H9 (cell line): ENCODE measurements around the gene AQP12A. TPM values are rescaled to one million over a fixed set of nuclear protein-coding genes. Genes with fewer than 3 reads are reported as not detected.

Experiments used
- DNase-seq: peaks from one replicate; pipeline ENCODE4 v3.0.0-alpha.2; 2017
- H2AFZ ChIP-seq: one replicate; pipeline ENCODE4 v1.6.1; 2013; ENCODE audit warnings: mild to moderate bottlenecking, low read length, control low read depth, moderate library complexity
- H2AK5ac ChIP-seq: 2 replicates; pipeline ENCODE4 v1.6.1; 2013; ENCODE audit warnings: low read length, control low read depth, mixed read lengths; ENCODE audit not compliant: insufficient read length
- H2BK120ac ChIP-seq: one replicate; pipeline ENCODE4 v1.6.1; 2013; ENCODE audit warnings: low read depth, mild to moderate bottlenecking, low read length, control low read depth, inconsistent platforms; ENCODE audit not compliant: poor library complexity, severe bottlenecking
- H2BK12ac ChIP-seq: 2 replicates; pipeline ENCODE4 v1.6.1; 2013; ENCODE audit warnings: low read length, control low read depth, mixed read lengths, low read depth; ENCODE audit not compliant: insufficient read length
- H2BK15ac ChIP-seq: 2 replicates; pipeline ENCODE4 v1.6.1; 2013; ENCODE audit warnings: low read depth, low read length, control low read depth
- H2BK20ac ChIP-seq: one replicate; pipeline ENCODE4 v1.6.1; 2013; ENCODE audit warnings: low read depth, mild to moderate bottlenecking, low read length, control low read depth, inconsistent platforms; ENCODE audit not compliant: poor library complexity, severe bottlenecking
- H2BK5ac ChIP-seq: 2 replicates; pipeline ENCODE4 v1.6.1; 2013; ENCODE audit warnings: low read length, control low read depth, mixed read lengths; ENCODE audit not compliant: insufficient read length
- H3K14ac ChIP-seq: 2 replicates; pipeline ENCODE4 v1.6.1; 2013; ENCODE audit warnings: low read length, control low read depth; ENCODE audit not compliant: insufficient read depth
- H3K18ac ChIP-seq: 2 replicates; pipeline ENCODE4 v1.6.1; 2013; ENCODE audit warnings: low read depth, mild to moderate bottlenecking, mixed read lengths, low read length, control low read depth; ENCODE audit not compliant: insufficient read length
- H3K23ac ChIP-seq: 2 replicates; pipeline ENCODE4 v1.6.1; 2013; ENCODE audit warnings: low read length, control low read depth, mixed read lengths, low read depth; ENCODE audit not compliant: insufficient read length
- H3K23me2 ChIP-seq: 2 replicates; pipeline ENCODE4 v1.6.1; 2013; ENCODE audit warnings: low read depth, mild to moderate bottlenecking, mixed read lengths, low read length, control low read depth; ENCODE audit not compliant: insufficient read length, poor library complexity, severe bottlenecking
- H3K27ac ChIP-seq: 2 replicates; pipeline ENCODE4 v1.5.1; 2013; ENCODE audit warnings: low read length, control low read depth, mixed read lengths, low read depth; ENCODE audit not compliant: insufficient read length
- H3K27me3 ChIP-seq: 2 replicates; pipeline ENCODE4 v1.6.1; 2013; ENCODE audit warnings: low read length, control low read depth, inconsistent platforms; ENCODE audit not compliant: insufficient read depth
- H3K4ac ChIP-seq: 2 replicates; pipeline ENCODE4 v1.6.1; 2013; ENCODE audit warnings: low read depth, mild to moderate bottlenecking, control low read depth, inconsistent platforms, low read length, moderate library complexity
- H3K4me1 ChIP-seq: 2 replicates; pipeline ENCODE4 v1.6.1; 2013; ENCODE audit warnings: low read length, control low read depth, inconsistent platforms; ENCODE audit not compliant: insufficient read depth
- H3K4me2 ChIP-seq: 2 replicates; pipeline ENCODE4 v1.6.1; 2013; ENCODE audit warnings: low read length, control low read depth, mixed read lengths; ENCODE audit not compliant: insufficient read length, insufficient read depth
- H3K56ac ChIP-seq: 2 replicates; pipeline ENCODE4 v1.6.1; 2013; ENCODE audit warnings: low read depth, mild to moderate bottlenecking, mixed read lengths, low read length, control low read depth; ENCODE audit not compliant: insufficient read length
- H3K79me1 ChIP-seq: 2 replicates; pipeline ENCODE4 v1.6.1; 2013; ENCODE audit warnings: low read depth, mild to moderate bottlenecking, moderate library complexity, low read length, control low read depth, inconsistent platforms; ENCODE audit not compliant: insufficient read depth, poor library complexity, severe bottlenecking
- H3K79me2 ChIP-seq: 2 replicates; pipeline ENCODE4 v1.6.1; 2013; ENCODE audit warnings: low read length, control low read depth, inconsistent platforms; ENCODE audit not compliant: insufficient read depth
- H3K9ac ChIP-seq: 2 replicates; pipeline ENCODE4 v1.6.1; 2013; ENCODE audit warnings: low read length, control low read depth, mixed read lengths; ENCODE audit not compliant: insufficient read length; ENCODE audit errors: extremely low read depth
- H3K9me3 ChIP-seq: one replicate; pipeline ENCODE4 v1.6.1; 2013; ENCODE audit warnings: low read depth, low read length, inconsistent platforms; ENCODE audit not compliant: control insufficient read depth
- H3T11ph ChIP-seq: one replicate; pipeline ENCODE4 v1.6.1; 2013; ENCODE audit warnings: mild to moderate bottlenecking, low read length, control low read depth, inconsistent platforms
- H4K20me1 ChIP-seq: one replicate; pipeline ENCODE4 v1.6.1; 2013; ENCODE audit not compliant: control insufficient read depth, insufficient read length, insufficient read depth
- H4K5ac ChIP-seq: 2 replicates; pipeline ENCODE4 v1.6.1; 2013; ENCODE audit warnings: low read depth, mild to moderate bottlenecking, mixed read lengths, low read length, control low read depth; ENCODE audit not compliant: insufficient read length
- H4K8ac ChIP-seq: replicated peaks from 2 replicates; pipeline ENCODE4 v1.6.1; 2013; ENCODE audit warnings: low read length, control low read depth, mixed read lengths, low read depth; ENCODE audit not compliant: insufficient read length
- H4K91ac ChIP-seq: 2 replicates; pipeline ENCODE4 v1.6.1; 2013; ENCODE audit warnings: low read depth, mild to moderate bottlenecking, moderate library complexity, mixed read lengths, low read length, control low read depth; ENCODE audit not compliant: insufficient read length
- H3K27ac Mint-ChIP-seq, 3 experiments: 2 replicates in 2 of 3; 3 replicates in 1 of 3; pipeline ENCODE4 v1.8.0; 2020 to 2021; ENCODE audit warnings: mixed read lengths in 3 of 3, mild to moderate bottlenecking in 1 of 3, moderate library complexity in 1 of 3
- H3K27me3 Mint-ChIP-seq: 2 replicates; pipeline ENCODE4 v1.8.0; 2021; ENCODE audit warnings: low read depth, mild to moderate bottlenecking, moderate library complexity, mixed read lengths
- H3K36me3 Mint-ChIP-seq, 3 experiments: 2 replicates in 2 of 3; 3 replicates in 1 of 3; pipeline ENCODE4 v1.8.0; 2020 to 2021; ENCODE audit warnings: low read depth in 3 of 3, mixed read lengths in 3 of 3; ENCODE audit not compliant: insufficient read depth in 1 of 3
- H3K4me1 Mint-ChIP-seq, 2 experiments: 2 replicates each; pipeline ENCODE4 v1.8.0; 2020; ENCODE audit warnings: mixed read lengths in 2 of 2
- H3K4me3 Mint-ChIP-seq, 2 experiments: 2 replicates in 1 of 2; 3 replicates in 1 of 2; pipeline ENCODE4 v1.8.0; 2020 to 2021; ENCODE audit warnings: mild to moderate bottlenecking in 2 of 2, mixed read lengths in 2 of 2, moderate library complexity in 1 of 2
- H3K9me3 Mint-ChIP-seq, 2 experiments: 2 replicates in 1 of 2; 3 replicates in 1 of 2; pipeline ENCODE4 v1.8.0; 2020; ENCODE audit warnings: mild to moderate bottlenecking in 2 of 2, mixed read lengths in 2 of 2, moderate library complexity in 1 of 2
- WGBS: extraction: QIAGEN DNeasy Blood & Tissue Kit; methylation state at CpG from one replicate; pipeline ENCODE4 v1.1.7; 2013; ENCODE audit warnings: missing lambda C conversion rate, low lambda C conversion rate, mixed read lengths; ENCODE audit not compliant: insufficient read length; ENCODE audit errors: extremely low coverage; 5-methylcytosine and 5-hydroxymethylcytosine counted together
- total RNA-seq: library from RNA; stranded (reverse); gene quantifications from 2 replicates; pipeline ENCODE4 v1.2.1, GENCODE V29; 2021
- TF ChIP-seq, protein P1 (sequence below): fragments of 200-600 bp; sonication (generic); conservative IDR thresholded peaks from 3 replicates; pipeline ENCODE4 v1.8.0; 2021; ENCODE audit warnings: antibody characterized with exemption, mild to moderate bottlenecking

AQP12A gene
- total RNA-seq, 1 experiment from 2014 or later, result not detected

DNA sequence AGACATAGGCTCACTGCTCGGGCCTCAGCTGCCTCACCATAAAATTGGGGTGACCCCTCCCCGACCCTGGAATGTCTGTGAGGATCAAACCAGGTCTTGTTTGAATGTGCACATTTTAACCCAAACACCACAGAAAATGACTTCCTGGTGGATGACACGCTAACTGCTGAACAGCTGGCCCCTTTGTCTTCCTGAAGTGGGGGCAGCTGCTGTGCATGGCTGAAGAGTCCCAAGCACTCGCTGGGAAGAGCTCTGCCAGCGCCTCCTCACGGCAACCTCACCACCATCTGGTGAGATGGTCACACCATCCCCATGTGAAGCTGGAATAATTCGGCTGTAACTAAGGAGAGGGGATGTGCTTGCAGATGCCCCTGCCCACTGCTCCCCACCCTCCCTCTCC, 34.0 kb downstream of the AQP12A start:
- H3K36me3 Mint-ChIP-seq, result peaks cover 29 to 64% (median 53%) of the 10 kb centered on the region in 3 experiments; a peak in 6 of 7 replicates
- no peaks in the 10 kb centered on the region for H3K9me3 Mint-ChIP-seq
- H3K27ac ChIP-seq, result no peak overlapping the region

More for the DNA sequence above, 34.0 kb downstream of the AQP12A start:
- Histone ChIP-seq H3K9me3 (no peaks in the 10 kb centered on the region), H4K91ac (no peak overlapping the region), H3K56ac (no peak overlapping the region), H3K79me1 (no peaks in the 10 kb centered on the region), H3K14ac (no peak overlapping the region), H2BK5ac (no peak overlapping the region), H4K5ac (no peak overlapping the region), H2BK120ac (no peak overlapping the region), H2BK20ac (no peak overlapping the region), H3K79me2 (no peaks in the 10 kb centered on the region), H3K4me2 (no peak overlapping the region), H3T11ph (no peak overlapping the region), H3K23me2 (no peaks in the 10 kb centered on the region), H3K4me1 (no peaks in the 10 kb centered on the region), H3K23ac (no peak overlapping the region), H3K9ac (no peak overlapping the region), H4K20me1 (no peaks in the 10 kb centered on the region), H2AK5ac (no peak overlapping the region), H3K18ac (no peak overlapping the region), H2BK15ac (no peak overlapping the region), H3K4ac (no peak overlapping the region), H2BK12ac (no peak overlapping the region), H4K8ac (no peak overlapping the region), H3K27me3 (no peaks in the 10 kb centered on the region), H2AFZ (no peak overlapping the region)
- TF ChIP-seq, protein P1, sequence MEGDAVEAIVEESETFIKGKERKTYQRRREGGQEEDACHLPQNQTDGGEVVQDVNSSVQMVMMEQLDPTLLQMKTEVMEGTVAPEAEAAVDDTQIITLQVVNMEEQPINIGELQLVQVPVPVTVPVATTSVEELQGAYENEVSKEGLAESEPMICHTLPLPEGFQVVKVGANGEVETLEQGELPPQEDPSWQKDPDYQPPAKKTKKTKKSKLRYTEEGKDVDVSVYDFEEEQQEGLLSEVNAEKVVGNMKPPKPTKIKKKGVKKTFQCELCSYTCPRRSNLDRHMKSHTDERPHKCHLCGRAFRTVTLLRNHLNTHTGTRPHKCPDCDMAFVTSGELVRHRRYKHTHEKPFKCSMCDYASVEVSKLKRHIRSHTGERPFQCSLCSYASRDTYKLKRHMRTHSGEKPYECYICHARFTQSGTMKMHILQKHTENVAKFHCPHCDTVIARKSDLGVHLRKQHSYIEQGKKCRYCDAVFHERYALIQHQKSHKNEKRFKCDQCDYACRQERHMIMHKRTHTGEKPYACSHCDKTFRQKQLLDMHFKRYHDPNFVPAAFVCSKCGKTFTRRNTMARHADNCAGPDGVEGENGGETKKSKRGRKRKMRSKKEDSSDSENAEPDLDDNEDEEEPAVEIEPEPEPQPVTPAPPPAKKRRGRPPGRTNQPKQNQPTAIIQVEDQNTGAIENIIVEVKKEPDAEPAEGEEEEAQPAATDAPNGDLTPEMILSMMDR, result no peak
- peaks cover 2% of the 10 kb centered on the region for H3K27me3 Mint-ChIP-seq
- no peak overlapping the region for H3K4me3 Mint-ChIP-seq
- no peak for DNase-seq
- H3K4me1 Mint-ChIP-seq, result no peaks in the 10 kb centered on the region
- no peak overlapping the region for H3K27ac Mint-ChIP-seq
- WGBS, result no CpG with 5 or more reads among the region's 7 CpGs
